IMR-90 (cell line): ENCODE measurements around the gene MCUB. TPM values are rescaled to one million over a fixed set of nuclear protein-coding genes. Genes with fewer than 3 reads are reported as not detected.

ENCODE experiments used
- ATAC-seq: fragments of 200-7000 bp; cut with Tn5 transposase; 2 replicates; pipeline ENCODE4 v1.9.1; 2020; ENCODE audit warnings: low read depth, mild to moderate bottlenecking, moderate library complexity
- BruUV-seq: library from RNA; stranded (reverse); fragments of 400-500 nt; replicated peaks from 2 replicates; lab custom pipeline; 2021; lab: Mats Ljungman, UMichigan
- CTCF ChIA-PET: fragments of 300-600 bp; formaldehyde crosslinking; extraction: SDS; loops from one replicate; lab custom pipeline; 2021; ENCODE audit warnings: antibody characterized with exemption; lab: Yijun Ruan, JAX
- POLR2A ChIA-PET: fragments of 300-600 bp; sonication (Branson Sonifier 250); formaldehyde crosslinking; loops from one replicate; lab custom pipeline; 2022; ENCODE audit warnings: antibody characterized with exemption; ENCODE audit not compliant: unreplicated experiment; lab: Charles Lee
- DNase-seq: peaks from one replicate; pipeline ENCODE4 v3.0.0; 2013
- H2AFZ ChIP-seq: replicated peaks from 2 replicates; pipeline ENCODE3; 2013; ENCODE audit warnings: low read length, mild to moderate bottlenecking; ENCODE audit not compliant: poor library complexity
- H2AK5ac ChIP-seq: 2 replicates; pipeline ENCODE4 v1.6.1; 2013; ENCODE audit warnings: low read depth, low read length, inconsistent platforms
- H2AK9ac ChIP-seq: replicated peaks from 2 replicates; pipeline ENCODE3; 2013; ENCODE audit warnings: mild to moderate bottlenecking, low read depth, low read length, moderate library complexity; ENCODE audit not compliant: poor library complexity
- H2BK120ac ChIP-seq: 2 replicates; pipeline ENCODE4 v1.6.1; 2013; ENCODE audit warnings: low read depth, low read length, inconsistent platforms
- H2BK15ac ChIP-seq: 3 replicates; pipeline ENCODE4 v1.6.1; 2013; ENCODE audit warnings: low read depth, low read length, inconsistent platforms
- H2BK20ac ChIP-seq: 2 replicates; pipeline ENCODE4 v1.6.1; 2013; ENCODE audit warnings: low read depth, mild to moderate bottlenecking, inconsistent platforms, low read length, moderate library complexity
- H2BK5ac ChIP-seq: 2 replicates; pipeline ENCODE4 v1.6.1; 2013; ENCODE audit warnings: mild to moderate bottlenecking, low read depth, low read length, inconsistent platforms; ENCODE audit not compliant: poor library complexity, severe bottlenecking
- H3K14ac ChIP-seq: replicated peaks from 2 replicates; pipeline ENCODE4 v1.6.1; 2013; ENCODE audit warnings: low read depth, low read length, inconsistent platforms
- H3K18ac ChIP-seq: 2 replicates; pipeline ENCODE4 v1.6.1; 2013; ENCODE audit warnings: low read depth, low read length, control low read depth
- H3K23ac ChIP-seq: 2 replicates; pipeline ENCODE4 v1.6.1; 2013; ENCODE audit warnings: low read depth, low read length, inconsistent platforms
- H3K27ac ChIP-seq: 2 replicates; pipeline ENCODE4 v1.5.1; 2013; ENCODE audit warnings: mild to moderate bottlenecking, control low read depth, low read length; ENCODE audit not compliant: insufficient read depth
- H3K27me3 ChIP-seq: 2 replicates; pipeline ENCODE4 v1.6.1; 2013; ENCODE audit warnings: low read length; ENCODE audit not compliant: control insufficient read depth, insufficient read depth
- H3K36me3 ChIP-seq: 2 replicates; pipeline ENCODE4 v1.6.1; 2013; ENCODE audit warnings: low read length, mixed read lengths; ENCODE audit not compliant: control insufficient read depth, insufficient read depth
- H3K4ac ChIP-seq: 2 replicates; pipeline ENCODE4 v1.6.1; 2013; ENCODE audit warnings: low read depth, low read length, inconsistent platforms
- H3K4me1 ChIP-seq: 2 replicates; pipeline ENCODE4 v1.6.1; 2013; ENCODE audit warnings: low read length, mixed read lengths; ENCODE audit not compliant: control insufficient read depth, insufficient read depth
- H3K4me2 ChIP-seq: 2 replicates; pipeline ENCODE4 v1.6.1; 2013; ENCODE audit warnings: low read depth, mild to moderate bottlenecking, control low read depth, low read length, moderate library complexity
- H3K4me3 ChIP-seq: 2 replicates; pipeline ENCODE4 v1.5.1; 2013; ENCODE audit warnings: low read depth, mild to moderate bottlenecking, control low read depth, low read length, moderate library complexity; ENCODE audit not compliant: insufficient read depth
- H3K56ac ChIP-seq: 2 replicates; pipeline ENCODE4 v1.6.1; 2013; ENCODE audit warnings: low read length, inconsistent platforms; ENCODE audit not compliant: insufficient read depth; ENCODE audit errors: extremely low read depth
- H3K79me1 ChIP-seq, 2 experiments: 2 replicates each; pipeline ENCODE4 v1.6.1; 2013; ENCODE audit warnings: low read length in 2 of 2, inconsistent platforms in 1 of 2, low read depth in 1 of 2
- H3K9ac ChIP-seq: 2 replicates; pipeline ENCODE4 v1.6.1; 2013; ENCODE audit warnings: low read depth, low read length, control low read depth
- H3K9me1 ChIP-seq: 2 replicates; pipeline ENCODE4 v1.6.1; 2013; ENCODE audit warnings: low read length, inconsistent platforms; ENCODE audit not compliant: insufficient read depth
- H3K9me3 ChIP-seq: 2 replicates; pipeline ENCODE4 v1.6.1; 2013; ENCODE audit warnings: low read length; ENCODE audit not compliant: control insufficient read depth, insufficient read depth
- H4K20me1 ChIP-seq: 2 replicates; pipeline ENCODE4 v1.6.1; 2013; ENCODE audit warnings: low read length, inconsistent platforms; ENCODE audit not compliant: insufficient read depth
- H4K5ac ChIP-seq: 2 replicates; pipeline ENCODE4 v1.6.1; 2013; ENCODE audit warnings: mild to moderate bottlenecking, low read depth, low read length, control low read depth
- H4K8ac ChIP-seq, 2 experiments: 2 replicates each; pipeline ENCODE4 v1.6.1; 2013; ENCODE audit warnings: low read depth in 2 of 2, low read length in 2 of 2, control low read depth in 1 of 2, inconsistent platforms in 1 of 2
- H4K91ac ChIP-seq: 2 replicates; pipeline ENCODE4 v1.6.1; 2013; ENCODE audit warnings: low read depth, low read length, inconsistent platforms; ENCODE audit not compliant: insufficient read depth
- CEBPB ChIP-seq: IDR thresholded peaks from 2 replicates; pipeline ENCODE4 v1.6.1; 2012; ENCODE audit warnings: low read depth, low read length, improper control_type of control experiment
- CHD1 ChIP-seq: IDR thresholded peaks from 2 replicates; pipeline ENCODE4 v1.6.1; 2012; ENCODE audit warnings: low read depth, low read length, improper control_type of control experiment
- FOS ChIP-seq: fragments of 150-350 bp; IDR thresholded peaks from 2 replicates; pipeline ENCODE4 v1.6.1; 2016; ENCODE audit warnings: low read depth, low read length
- MAFK ChIP-seq: IDR thresholded peaks from 2 replicates; pipeline ENCODE4 v1.6.1; 2012; ENCODE audit warnings: low read depth, low read length, improper control_type of control experiment
- MAZ ChIP-seq: IDR thresholded peaks from 2 replicates; pipeline ENCODE4 v1.6.1; 2012; ENCODE audit warnings: low read depth, mild to moderate bottlenecking, low read length, improper control_type of control experiment, moderate library complexity, borderline replicate concordance
- MXI1 ChIP-seq: IDR thresholded peaks from 2 replicates; pipeline ENCODE4 v1.6.1; 2012; ENCODE audit warnings: low read depth, mild to moderate bottlenecking, low read length, moderate library complexity, borderline replicate concordance
- NFE2L2 ChIP-seq: fragments of 150-350 bp; IDR thresholded peaks from 2 replicates; pipeline ENCODE4 v1.6.1; 2016; ENCODE audit warnings: low read depth, mild to moderate bottlenecking, low read length
- RAD21 ChIP-seq: IDR thresholded peaks from 2 replicates; pipeline ENCODE4 v1.6.1; 2012; ENCODE audit warnings: low read length, improper control_type of control experiment
- RCOR1 ChIP-seq: IDR thresholded peaks from 2 replicates; pipeline ENCODE4 v1.6.1; 2012; ENCODE audit warnings: mild to moderate bottlenecking, low read length, improper control_type of control experiment; ENCODE audit not compliant: insufficient replicate concordance
- dilution Hi-C: fragments of 300-500 bp; cut with HindIII; formaldehyde crosslinking; loops from one replicate; pipeline ENCODE4 v1.14.3; 2018; ENCODE audit warnings: low sequenced_read_pairs; ENCODE audit not compliant: unreplicated experiment
- in situ Hi-C: fragments of 300-500 bp; cut with MboI; formaldehyde crosslinking; loops from 3 replicates; pipeline ENCODE4 v1.14.3; 2019; ENCODE audit warnings: low sequenced_read_pairs, inconsistent platforms, mixed read lengths
- intact Hi-C: fragments of 100-400 bp; cut with micrococcal nuclease; formaldehyde crosslinking; loops from 2 replicates; pipeline ENCODE4 v1.10.0; 2022
- polyA plus RNA-seq, 3 experiments: library from polyadenylated mRNA; depleted of rRNA; stranded (reverse); fragments of >200 nt; gene quantifications; 2 replicates each; pipeline ENCODE4 v1.2.3, GENCODE V29; 2012; ENCODE audit warnings: low replicate concordance in 1 of 3
- total RNA-seq: library from RNA; depleted of rRNA; stranded (reverse); fragments of >200 nt; gene quantifications from 2 replicates; pipeline ENCODE4 v1.2.3, GENCODE V29; 2012
- TF ChIP-seq, protein P1 (sequence below): fragments of 150-350 bp; IDR thresholded peaks from 2 replicates; pipeline ENCODE4 v1.6.1; 2017; ENCODE audit warnings: mild to moderate bottlenecking, antibody characterized with exemption, low read length, low read depth
- TF ChIP-seq, protein P2 (sequence below): fragments of 150-350 bp; IDR thresholded peaks from 2 replicates; pipeline ENCODE4 v1.6.1; 2016; ENCODE audit warnings: low read depth, mild to moderate bottlenecking, low read length, moderate library complexity, borderline replicate concordance
- TF ChIP-seq, protein P3 (sequence below): conservative IDR thresholded peaks from 2 replicates; pipeline ENCODE4 v1.5.1; 2012; ENCODE audit warnings: mild to moderate bottlenecking, low read depth, low read length, improper control_type of control experiment

MCUB gene
- total and polyA plus RNA-seq, 2 of the 4 experiments (the other 2 are of a cell fraction) = 18.5 to 20.4 TPM

DNA sequence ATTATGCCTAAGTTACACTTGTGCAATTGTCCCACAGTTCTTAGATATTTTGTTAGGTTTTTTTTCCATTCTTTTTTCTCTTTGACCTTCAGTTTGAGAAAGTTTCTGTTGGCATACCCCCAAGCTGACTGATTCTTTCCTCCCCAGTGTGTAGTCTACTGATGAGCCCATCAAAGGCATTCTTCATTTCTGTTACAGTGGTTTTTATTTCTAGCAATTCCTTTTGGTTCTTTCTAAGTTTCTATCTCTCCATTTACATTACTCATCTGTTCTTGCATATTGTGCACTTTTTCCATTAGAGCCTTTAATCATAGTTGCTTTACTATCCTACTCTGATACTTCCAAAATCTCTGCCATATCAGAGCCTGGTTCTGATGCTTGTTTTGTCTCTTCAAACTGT lies 111.3 kb downstream of the MCUB start:
- H3K4me3 ChIP-seq = no peak overlapping the region
- dilution Hi-C loops = no loop called here
- no peak overlapping the region for H3K23ac ChIP-seq
- intact Hi-C loops = no loop called here
- H3K4me1 ChIP-seq = no peaks in the 10 kb centered on the region
- H2BK120ac ChIP-seq = no peak overlapping the region
- CTCF ChIA-PET = no interaction called here
- H4K91ac ChIP-seq = no peak overlapping the region
- no peak overlapping the region for H3K4me2 ChIP-seq
- no peak overlapping the region for H2BK5ac ChIP-seq
- H2BK15ac ChIP-seq = no peak overlapping the region
- H2AK9ac ChIP-seq = no peak overlapping the region
- H3K9me3 ChIP-seq = no peaks in the 10 kb centered on the region
- no peak overlapping the region for H3K14ac ChIP-seq
- H3K27me3 ChIP-seq = no peaks in the 10 kb centered on the region
- no peak overlapping the region for H3K56ac ChIP-seq
- no peak overlapping the region for H3K18ac ChIP-seq
- no peaks in the 10 kb centered on the region for H3K36me3 ChIP-seq
- in situ Hi-C loops = no loop called here
- H4K5ac ChIP-seq = no peak overlapping the region
- no peak overlapping the region for H2BK20ac ChIP-seq
- BruUV-seq = no TSS peak
- H4K8ac ChIP-seq = no peak overlapping the region
- no peaks in the 10 kb centered on the region for H3K79me1 ChIP-seq
- DNase-seq (no peak), ATAC-seq (no peak)
- POLR2A ChIA-PET = no interaction called here
- TF ChIP-seq MAZ (no peak), CEBPB (no peak), NFE2L2 (no peak), RCOR1 (no peak), MXI1 (no peak), CHD1 (no peak), MAFK (no peak), FOS (no peak), RAD21 (no peak)
- TF ChIP-seq, protein P1, sequence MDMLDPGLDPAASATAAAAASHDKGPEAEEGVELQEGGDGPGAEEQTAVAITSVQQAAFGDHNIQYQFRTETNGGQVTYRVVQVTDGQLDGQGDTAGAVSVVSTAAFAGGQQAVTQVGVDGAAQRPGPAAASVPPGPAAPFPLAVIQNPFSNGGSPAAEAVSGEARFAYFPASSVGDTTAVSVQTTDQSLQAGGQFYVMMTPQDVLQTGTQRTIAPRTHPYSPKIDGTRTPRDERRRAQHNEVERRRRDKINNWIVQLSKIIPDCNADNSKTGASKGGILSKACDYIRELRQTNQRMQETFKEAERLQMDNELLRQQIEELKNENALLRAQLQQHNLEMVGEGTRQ = no peak
- TF ChIP-seq, protein P2, sequence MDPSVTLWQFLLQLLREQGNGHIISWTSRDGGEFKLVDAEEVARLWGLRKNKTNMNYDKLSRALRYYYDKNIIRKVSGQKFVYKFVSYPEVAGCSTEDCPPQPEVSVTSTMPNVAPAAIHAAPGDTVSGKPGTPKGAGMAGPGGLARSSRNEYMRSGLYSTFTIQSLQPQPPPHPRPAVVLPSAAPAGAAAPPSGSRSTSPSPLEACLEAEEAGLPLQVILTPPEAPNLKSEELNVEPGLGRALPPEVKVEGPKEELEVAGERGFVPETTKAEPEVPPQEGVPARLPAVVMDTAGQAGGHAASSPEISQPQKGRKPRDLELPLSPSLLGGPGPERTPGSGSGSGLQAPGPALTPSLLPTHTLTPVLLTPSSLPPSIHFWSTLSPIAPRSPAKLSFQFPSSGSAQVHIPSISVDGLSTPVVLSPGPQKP = no peak
- TF ChIP-seq, protein P3, sequence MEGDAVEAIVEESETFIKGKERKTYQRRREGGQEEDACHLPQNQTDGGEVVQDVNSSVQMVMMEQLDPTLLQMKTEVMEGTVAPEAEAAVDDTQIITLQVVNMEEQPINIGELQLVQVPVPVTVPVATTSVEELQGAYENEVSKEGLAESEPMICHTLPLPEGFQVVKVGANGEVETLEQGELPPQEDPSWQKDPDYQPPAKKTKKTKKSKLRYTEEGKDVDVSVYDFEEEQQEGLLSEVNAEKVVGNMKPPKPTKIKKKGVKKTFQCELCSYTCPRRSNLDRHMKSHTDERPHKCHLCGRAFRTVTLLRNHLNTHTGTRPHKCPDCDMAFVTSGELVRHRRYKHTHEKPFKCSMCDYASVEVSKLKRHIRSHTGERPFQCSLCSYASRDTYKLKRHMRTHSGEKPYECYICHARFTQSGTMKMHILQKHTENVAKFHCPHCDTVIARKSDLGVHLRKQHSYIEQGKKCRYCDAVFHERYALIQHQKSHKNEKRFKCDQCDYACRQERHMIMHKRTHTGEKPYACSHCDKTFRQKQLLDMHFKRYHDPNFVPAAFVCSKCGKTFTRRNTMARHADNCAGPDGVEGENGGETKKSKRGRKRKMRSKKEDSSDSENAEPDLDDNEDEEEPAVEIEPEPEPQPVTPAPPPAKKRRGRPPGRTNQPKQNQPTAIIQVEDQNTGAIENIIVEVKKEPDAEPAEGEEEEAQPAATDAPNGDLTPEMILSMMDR = no peak
- H3K27ac ChIP-seq = no peak overlapping the region
- no peaks in the 10 kb centered on the region for H3K9me1 ChIP-seq
- no peak overlapping the region for H2AFZ ChIP-seq
- no peak overlapping the region for H3K9ac ChIP-seq
- no peaks in the 10 kb centered on the region for H4K20me1 ChIP-seq
- H2AK5ac ChIP-seq = no peak overlapping the region
- H3K4ac ChIP-seq = no peak overlapping the region
